Measurements from ENCODE around the gene CTBP1.
"Not testable (repeated sequence)": the region's sequence is repeated elsewhere in the genome, so short reads cannot be mapped to it uniquely, and the experiment has no call there.

CTBP1 gene

DNA sequence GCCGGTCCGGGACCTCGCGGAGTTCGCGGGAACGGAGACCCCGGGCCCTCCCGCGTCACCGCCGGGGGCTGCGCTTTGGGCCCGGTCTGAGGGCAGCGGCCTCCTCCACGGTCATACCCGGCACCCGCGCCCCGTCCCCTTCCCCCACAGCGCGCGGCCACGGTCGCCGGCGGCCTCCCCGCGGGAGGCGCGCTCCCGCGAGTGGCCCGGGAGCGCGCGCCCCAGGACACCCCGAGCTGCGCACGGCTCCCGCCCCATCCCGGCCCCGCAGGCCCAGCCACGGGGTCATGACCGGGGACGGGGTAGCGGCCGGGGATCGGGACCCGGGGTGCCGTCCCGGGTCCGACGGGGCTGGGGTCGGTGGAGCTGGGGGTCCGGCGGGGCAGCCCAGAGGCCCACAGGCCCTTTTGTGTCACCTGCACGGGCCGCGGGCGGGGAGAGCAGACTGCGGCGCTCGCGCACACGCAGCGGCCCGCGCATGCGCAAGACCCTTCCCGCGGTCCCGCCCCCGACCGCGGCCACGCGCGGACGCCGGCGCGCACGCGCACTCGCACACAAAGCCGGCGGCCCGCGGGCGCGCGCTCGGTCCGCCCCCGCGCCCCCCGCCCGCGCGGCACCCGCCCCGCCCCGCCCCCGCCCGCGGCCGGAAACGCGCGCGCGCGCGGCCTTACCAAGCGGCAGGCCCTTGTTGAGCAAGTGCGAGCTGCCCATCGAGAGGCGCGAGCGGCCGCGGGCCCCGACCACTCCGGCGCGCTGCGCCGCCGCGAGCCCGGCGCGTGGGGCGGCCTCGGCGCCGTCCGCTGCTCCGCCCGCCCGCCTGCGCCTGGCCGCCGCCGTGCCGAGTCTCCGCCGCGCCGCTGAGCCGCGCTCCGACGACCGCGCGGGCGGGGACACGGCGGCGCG lies at the start of gene CTBP1:
Gene CTBP1 (minus strand): TSS at position 886 of the 903 bp plus-strand sequence. CDS start 7,799 bp downstream, outside the sequence.
- DNase-seq: peak; percentile 90

DNA sequence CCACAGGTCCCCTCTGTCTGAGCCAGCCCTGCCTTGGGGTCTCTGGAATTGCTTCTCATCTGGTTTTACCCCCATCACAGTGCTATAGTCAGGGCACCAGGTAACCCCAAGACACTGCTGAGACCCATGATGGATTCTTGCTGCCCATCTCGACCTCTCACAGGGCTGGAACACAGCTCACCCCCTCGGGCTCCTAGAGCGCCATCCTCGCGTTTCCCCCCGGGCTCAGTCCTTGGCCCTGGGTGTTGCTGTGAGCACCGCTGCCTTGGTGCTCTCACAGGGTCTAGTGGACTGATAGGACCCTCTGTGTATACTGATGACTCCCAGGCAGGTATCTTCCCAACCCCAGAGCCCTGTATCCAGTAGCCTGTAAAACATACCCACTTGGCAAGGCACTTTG lies 49.5 kb upstream of the CTBP1 start:
- no peak for DNase-seq

- no peak for DNase-seq
Observed at GRCh38 chr4:1297456-1298325, 48.8 kb upstream of the CTBP1 start.

GRCh38 chr4:1297023-1297395 lies 48.1 kb upstream of the CTBP1 start:
- DNase-seq: no peak

DNA sequence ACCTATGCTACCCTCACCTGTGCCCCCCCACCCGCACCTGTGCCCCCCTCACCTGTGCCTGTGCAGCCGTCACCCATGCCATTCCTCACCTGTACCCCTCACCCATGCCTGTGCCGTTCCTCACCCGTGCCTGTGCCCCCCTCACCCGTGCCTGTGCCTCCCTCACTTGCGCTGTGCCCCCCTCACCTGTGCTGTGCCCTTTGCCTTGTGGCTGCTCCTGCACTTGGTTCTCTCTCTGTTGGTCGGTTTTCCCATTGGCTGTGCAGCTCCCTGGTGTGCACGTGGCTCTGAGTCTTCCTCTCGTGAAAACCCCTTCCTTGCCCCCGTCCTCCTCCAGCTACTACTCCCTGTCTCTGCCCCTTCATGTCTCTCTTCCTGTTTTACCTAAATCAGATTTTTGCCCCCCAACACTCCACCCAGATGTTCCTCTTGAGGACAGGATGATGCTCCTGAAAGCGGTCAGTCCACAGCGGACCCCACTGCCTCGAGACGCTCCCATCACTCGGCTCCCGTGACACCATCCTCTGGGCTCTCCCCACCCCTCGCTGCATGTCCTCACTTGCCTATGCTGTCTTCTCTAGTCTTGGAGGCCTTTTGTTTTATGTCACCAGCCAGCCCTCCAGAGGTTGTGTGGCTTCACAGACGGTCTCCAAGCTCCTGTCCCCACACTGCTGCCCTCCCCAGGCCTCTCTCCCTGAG lies 47.5 kb upstream of the CTBP1 start:
- DNase-seq: no peak

GRCh38 chr4:1295405-1296055 lies 46.6 kb upstream of the CTBP1 start:
- DNase-seq: no peak

GRCh38 chr4:1294891-1295290 lies 46.0 kb upstream of the CTBP1 start:
- DNase-seq: no peak

- no peak for DNase-seq
Observed at GRCh38 chr4:1294424-1294823, 45.5 kb upstream of the CTBP1 start.

DNA sequence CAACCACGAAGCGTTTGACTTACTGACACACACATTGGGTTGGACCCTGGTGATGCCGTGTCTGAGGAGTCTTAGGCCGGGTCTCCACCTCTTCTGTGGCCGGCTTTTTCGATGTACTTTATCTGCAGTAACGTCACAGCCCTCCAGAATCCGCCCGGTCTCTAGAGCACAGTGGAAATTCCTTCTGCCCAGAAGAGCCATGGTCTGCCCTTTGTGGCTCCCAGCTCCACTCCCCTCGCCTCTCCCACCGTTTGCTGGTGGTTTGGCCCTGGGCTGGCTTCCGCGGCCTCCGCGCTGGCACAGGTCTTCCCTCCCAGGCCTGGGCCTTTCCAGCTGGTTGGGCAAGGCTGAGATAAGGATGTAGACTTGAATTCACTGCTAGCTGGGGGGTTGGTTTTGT lies 45.1 kb upstream of the CTBP1 start:
- no peak for DNase-seq

DNA sequence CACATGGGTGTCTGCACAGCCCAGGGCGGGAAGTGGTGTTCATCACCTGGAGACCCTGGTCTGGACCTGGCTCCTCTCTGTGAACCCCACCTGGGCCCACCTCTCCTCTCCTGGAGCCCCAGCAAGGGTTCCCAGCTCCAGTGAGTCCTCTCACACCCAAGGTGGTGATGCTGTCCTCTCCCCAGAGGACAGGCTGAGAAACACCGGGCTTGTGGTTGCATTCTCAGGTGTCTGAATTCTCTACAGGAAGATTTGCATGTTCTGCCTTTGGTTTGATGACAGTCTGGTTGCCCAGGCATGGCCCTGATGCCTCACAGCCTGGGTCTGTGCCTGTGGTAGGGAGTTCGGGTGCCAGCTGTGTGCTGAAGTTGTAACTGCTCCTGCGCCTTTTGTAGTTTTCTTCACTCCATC lies 44.6 kb upstream of the CTBP1 start:
- no peak for DNase-seq

GRCh38 chr4:1292703-1293011 lies 43.7 kb upstream of the CTBP1 start:
- not testable (repeated sequence) for DNase-seq

GRCh38 chr4:1291996-1292702 lies 43.2 kb upstream of the CTBP1 start:
- DNase-seq: no peak

DNA sequence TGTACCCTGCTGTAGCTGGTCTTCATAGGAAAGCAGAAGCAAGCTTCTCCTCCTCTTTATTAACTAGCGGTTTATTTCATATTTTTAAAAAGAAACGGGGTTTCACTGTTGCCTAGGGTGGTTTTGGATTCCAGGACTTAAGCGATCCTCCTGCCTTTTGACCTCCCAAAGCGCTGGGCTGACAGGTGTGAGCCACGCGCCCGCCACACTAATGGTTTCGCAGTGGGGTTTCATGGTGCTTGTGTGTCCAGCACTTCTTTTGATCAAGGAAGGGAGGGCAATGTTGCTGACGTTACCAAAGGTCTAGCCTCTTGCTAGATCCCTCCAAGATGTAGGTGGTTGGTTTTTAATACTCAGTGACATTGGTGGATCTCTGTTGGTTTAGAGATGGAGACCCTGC lies 42.2 kb upstream of the CTBP1 start:
- no peak for DNase-seq

GRCh38 chr4:1290165-1290977 lies 41.4 kb upstream of the CTBP1 start:
- peak; percentile 14 for DNase-seq

DNA sequence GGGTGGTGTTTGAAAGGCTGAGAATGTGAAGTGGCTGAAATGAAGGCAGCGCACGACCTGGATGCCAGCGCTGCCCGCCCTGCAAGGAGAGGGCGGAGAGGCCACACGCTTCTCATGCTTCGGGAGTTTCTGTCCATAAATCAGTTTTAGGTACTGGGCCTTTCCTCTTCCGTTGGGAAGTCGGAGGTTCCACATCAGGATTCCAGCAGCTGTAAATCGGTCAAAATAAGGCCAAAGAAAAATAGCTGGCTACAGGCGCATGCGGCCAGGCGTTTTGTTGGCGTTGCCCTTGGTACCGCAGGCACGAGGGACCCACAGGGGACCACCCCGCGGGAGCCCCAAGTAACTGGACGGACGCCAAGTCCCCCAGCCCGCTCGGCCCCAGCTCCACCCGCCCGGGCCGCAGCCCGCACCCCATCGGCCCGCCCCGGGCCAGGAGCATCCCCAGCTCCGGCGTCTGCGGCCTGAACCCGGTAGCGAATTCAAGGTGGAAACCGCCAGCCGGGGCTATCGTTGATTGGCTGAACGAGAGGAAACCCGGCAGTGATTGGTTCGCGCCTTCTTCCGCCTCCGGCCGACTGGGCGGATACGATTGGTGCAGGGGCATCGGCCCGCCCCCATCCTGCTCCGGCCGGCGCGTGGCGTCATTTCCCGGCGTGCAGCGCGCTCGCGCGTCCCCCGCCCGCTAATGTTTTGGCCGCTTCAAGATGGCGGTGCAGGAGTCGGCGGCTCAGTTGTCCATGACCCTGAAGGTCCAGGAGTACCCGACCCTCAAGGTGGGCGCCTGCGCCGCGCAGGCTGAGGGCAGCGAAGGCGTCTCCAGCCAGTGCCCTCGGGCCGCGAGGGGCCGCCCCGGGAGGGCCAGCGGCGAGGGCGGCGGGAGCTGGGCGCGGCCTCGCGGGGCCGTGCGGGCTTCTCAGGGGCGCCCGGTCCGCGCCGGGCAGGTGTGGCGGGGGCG lies 40.6 kb upstream of the CTBP1 start, which contains the start of gene MAEA:
Gene MAEA (plus strand): TSS at position 685 of the 958 bp plus-strand sequence. CDS start 23 bp downstream, at position 708.
- peak; percentile 97 for DNase-seq

GRCh38 chr4:1288786-1289185 lies 39.9 kb upstream of the CTBP1 start:
- no peak for DNase-seq

- DNase-seq: peak; percentile 37
Observed at GRCh38 chr4:1285790-1286553, 37.0 kb upstream of the CTBP1 start.

DNA sequence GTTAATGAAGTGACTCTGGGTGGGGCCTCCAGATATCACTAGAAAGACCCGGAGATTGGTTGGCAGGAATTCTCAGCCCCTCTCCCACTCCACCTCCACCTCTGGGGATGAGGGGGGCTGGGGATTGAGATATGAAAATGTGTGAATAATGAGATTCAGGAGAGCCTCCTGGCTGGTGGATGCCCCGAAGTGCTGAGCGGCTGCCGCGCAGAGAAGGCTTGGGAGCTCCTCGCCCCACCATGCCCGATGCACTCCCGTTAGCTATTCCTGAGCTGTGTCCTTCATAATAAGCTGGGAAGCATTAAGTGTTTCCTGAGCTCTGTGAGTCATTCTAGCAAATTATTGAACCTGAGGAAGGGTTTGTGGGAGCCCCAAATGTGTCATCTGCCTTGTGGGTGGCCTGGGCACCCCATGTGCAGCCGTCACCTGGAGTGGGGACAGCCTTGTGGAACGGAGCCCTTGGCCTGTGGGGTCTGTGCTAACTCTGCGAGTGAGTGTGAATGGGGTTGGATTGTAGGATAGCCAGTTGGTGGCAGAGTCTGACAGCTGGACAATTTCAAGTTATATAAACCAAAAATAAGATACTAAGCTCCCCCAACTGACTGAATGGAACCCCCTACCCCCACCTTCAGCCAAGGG lies 36.3 kb upstream of the CTBP1 start:
- no peak for DNase-seq

- DNase-seq: no peak
Observed at GRCh38 chr4:1283711-1284110, 34.8 kb upstream of the CTBP1 start.

Data from CD4-positive, alpha-beta T cell treated with Interleukin-12 subunit alpha and Interleukin-12 subunit beta, for 1 hour (primary cell).